ENCODE measurements around the gene AP1B1. TPM values are rescaled to one million over a fixed set of nuclear protein-coding genes. Genes with fewer than 3 reads are reported as not detected.
"Not testable (repeated sequence)": the region's sequence is repeated elsewhere in the genome, so short reads cannot be mapped to it uniquely, and the experiment has no call there.

The AP1B1 gene
- total RNA-seq, 2 donors from 2014 or later: 45.5 to 66.9 TPM

GRCh38 chr22:29408940-29409339 lies 20.6 kb upstream of the AP1B1 start:
- Histone ChIP-seq H3K4me3 (no peak overlapping the region), H3K9me3 (no peaks in the 10 kb centered on the region), H3K36me3 (replicated peaks in 1 of 2; ENCODE audit: insufficient read depth in 1 of 2, low read depth in 2 of 2) (no peaks in the 10 kb centered on the region), H3K4me1 (no peaks in the 10 kb centered on the region), H3K27ac (no peak overlapping the region), H3K27me3 (no peaks in the 10 kb centered on the region)
- intact Hi-C loops (cut with DNase I): no loop called here
- no peak for ATAC-seq
- no peak for TF ChIP-seq POLR2A (IDR thresholded peaks at IDR 0.05)
- TF ChIP-seq CTCF (IDR thresholded peaks at IDR 0.05): no peak
- WGBS, 2 donors: 50 to 61% methylated on average over 6 of the region's 6 CpGs
- no peak for DNase-seq

DNA sequence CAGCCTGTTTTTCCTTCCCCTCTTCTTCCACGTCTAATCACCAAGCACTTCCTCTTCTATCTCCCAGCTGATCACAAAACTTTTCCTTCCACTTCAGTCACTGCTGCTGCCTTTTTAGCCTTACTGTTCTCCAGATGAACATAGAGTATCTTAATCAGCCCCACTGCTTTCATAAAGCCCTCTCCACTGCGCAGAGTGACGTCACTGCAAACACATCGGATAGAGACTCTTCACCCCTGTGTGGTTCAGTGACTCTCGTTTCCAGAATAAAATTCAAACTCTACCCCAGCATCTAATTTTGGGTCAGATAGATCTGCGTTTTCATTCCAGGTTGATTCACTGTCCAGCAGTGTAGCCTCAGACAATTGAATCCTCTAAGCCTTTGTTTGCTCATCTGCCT lies 13.2 kb upstream of the AP1B1 start:
- H3K4me1 ChIP-seq; H3K27me3 ChIP-seq; H3K4me3 ChIP-seq; DNase-seq; H3K36me3 ChIP-seq (replicated peaks in 1 of 2; ENCODE audit: insufficient read depth in 1 of 2, low read depth in 2 of 2); intact Hi-C loops (cut with DNase I); H3K27ac ChIP-seq; ATAC-seq; H3K9me3 ChIP-seq: not testable (repeated sequence)
- WGBS, 2 donors: 71 to 73% methylated on average over 6 of the region's 6 CpGs

GRCh38 chr22:29400576-29400975 lies 12.2 kb upstream of the AP1B1 start:
- ATAC-seq (no peak), DNase-seq (no peak)
- intact Hi-C loops (cut with DNase I): no loop called here
- H3K27me3 ChIP-seq: no peaks in the 10 kb centered on the region
- no peak overlapping the region for H3K4me3 ChIP-seq
- no peak for TF ChIP-seq POLR2A (IDR thresholded peaks at IDR 0.05)
- no peak for TF ChIP-seq CTCF (IDR thresholded peaks at IDR 0.05)
- H3K9me3 ChIP-seq: no peaks in the 10 kb centered on the region
- no peak overlapping the region for H3K27ac ChIP-seq
- no peaks in the 10 kb centered on the region for H3K36me3 ChIP-seq (replicated peaks in 1 of 2; ENCODE audit: insufficient read depth in 1 of 2, low read depth in 2 of 2)
- WGBS, 2 donors: 85 to 93% methylated on average over 2 of the region's 2 CpGs
- H3K4me1 ChIP-seq: peaks cover 10% of the 10 kb centered on the region

DNA sequence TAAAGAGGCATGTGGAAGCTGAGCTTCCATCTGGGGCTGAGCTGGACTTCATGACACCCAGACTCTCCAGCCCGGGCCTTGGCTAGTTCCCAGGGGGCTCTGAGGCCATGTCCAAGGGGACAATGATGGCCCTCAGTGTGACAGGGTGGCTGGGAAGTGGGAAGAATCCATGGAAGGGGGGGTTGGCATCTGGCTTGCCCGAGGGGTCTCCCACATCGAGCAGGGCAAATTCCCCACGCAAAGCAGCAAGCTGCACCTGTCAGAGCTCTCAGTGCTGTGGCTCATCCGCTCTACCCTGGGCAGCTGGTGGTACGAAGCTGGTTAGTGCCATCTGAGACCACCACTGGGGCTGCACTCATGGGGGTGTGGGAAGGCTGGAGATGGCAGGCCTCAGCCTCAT lies 9.4 kb upstream of the AP1B1 start:
- H3K27ac ChIP-seq: no peak overlapping the region
- no peak for TF ChIP-seq POLR2A (IDR thresholded peaks at IDR 0.05)
- TF ChIP-seq CTCF (IDR thresholded peaks at IDR 0.05): no peak
- peaks cover 18% of the 10 kb centered on the region for H3K4me1 ChIP-seq
- DNase-seq: no peak
- no peaks in the 10 kb centered on the region for H3K9me3 ChIP-seq
- H3K27me3 ChIP-seq: no peaks in the 10 kb centered on the region
- H3K4me3 ChIP-seq: no peak overlapping the region
- ATAC-seq: no peak
- 79 to 100% methylated on average over 2 to 6 of the region's 6 CpGs for WGBS, 2 donors
- intact Hi-C loops (cut with DNase I): loop anchor here (10.0 kb wide), 1 partner anchor 127 kb away; no protein-coding TSS in a partner anchor
- H3K36me3 ChIP-seq (replicated peaks in 1 of 2; ENCODE audit: insufficient read depth in 1 of 2, low read depth in 2 of 2): no peaks in the 10 kb centered on the region

GRCh38 chr22:29396126-29396525 lies 7.8 kb upstream of the AP1B1 start:
- peak; percentile 65 to 86 (median 84) for DNase-seq
- H3K27me3 ChIP-seq: no peaks in the 10 kb centered on the region
- TF ChIP-seq POLR2A (IDR thresholded peaks at IDR 0.05): no peak
- TF ChIP-seq CTCF (IDR thresholded peaks at IDR 0.05): no peak
- ATAC-seq: peak; percentile 34
- intact Hi-C loops (cut with DNase I): loop anchor here (10.0 kb wide), 1 partner anchor 129 kb away; no protein-coding TSS in a partner anchor
- 11 to 19% methylated on average over 2 of the region's 2 CpGs for WGBS, 2 donors
- H3K9me3 ChIP-seq: no peaks in the 10 kb centered on the region
- H3K4me1 ChIP-seq: peaks cover 18% of the 10 kb centered on the region
- H3K4me3 ChIP-seq: no peak overlapping the region
- no peaks in the 10 kb centered on the region for H3K36me3 ChIP-seq (replicated peaks in 1 of 2; ENCODE audit: insufficient read depth in 1 of 2, low read depth in 2 of 2)
- H3K27ac ChIP-seq: no peak overlapping the region

Measured in body of pancreas (tissue), 4 donors.